Posterior cingulate gyrus (tissue), 11 donors: ENCODE data around the gene UHRF1.
A peak's percentile ranks its signal among the peaks of the same experiment; 100 is the strongest.
"Not testable (repeated sequence)": the region's sequence is repeated elsewhere in the genome, so short reads cannot be mapped to it uniquely, and the experiment has no call there.

ENCODE experiments used
- DNase-seq, 10 donors: peaks; one replicate each; pipeline versions ENCODE4 v3.0.0 to v3.0.0-alpha.2; 2020 to 2021; ENCODE audit warnings: mixed read lengths in 3 of 10
- intact Hi-C: fragments of 100-400 bp; cut with DNase I; formaldehyde crosslinking; loops from one replicate; pipeline ENCODE4 v1.15.1; 2023

The UHRF1 gene

GRCh38 chr19:4929186-4929585 lies 19.9 kb downstream of the UHRF1 start:
- intact Hi-C loops, result no loop called here

GRCh38 chr19:4930664-4931063 lies 21.4 kb downstream of the UHRF1 start:
- intact Hi-C loops, result no loop called here
- peak in 3 of 10 donors; percentile 39 to 87 (median 83) for DNase-seq

More at GRCh38 chr19:4929186-4929585, 19.9 kb downstream of the UHRF1 start:
- DNase-seq, result peak in 6 of 10 donors; percentile 39 to 94 (median 72)

GRCh38 chr19:4932711-4933110 lies 23.4 kb downstream of the UHRF1 start:
- intact Hi-C loops, result no loop called here
- no peak for DNase-seq

GRCh38 chr19:4933528-4933927 lies 24.2 kb downstream of the UHRF1 start:
- intact Hi-C loops, result no loop called here
- DNase-seq, result no peak

GRCh38 chr19:4935444-4935843 lies 26.1 kb downstream of the UHRF1 start:
- intact Hi-C loops, result no loop called here
- no peak for DNase-seq

- DNase-seq, result no peak
- intact Hi-C loops, result no loop called here
Observed at GRCh38 chr19:4937060-4937459, 27.8 kb downstream of the UHRF1 start.

- intact Hi-C loops, DNase-seq: not testable (repeated sequence)
Observed at GRCh38 chr19:4938461-4938860, 29.2 kb downstream of the UHRF1 start.

GRCh38 chr19:4939466-4939865 lies 30.2 kb downstream of the UHRF1 start:
- DNase-seq, result no peak
- intact Hi-C loops, result no loop called here

GRCh38 chr19:4941638-4942169 lies 32.4 kb downstream of the UHRF1 start:
- DNase-seq, intact Hi-C loops: not testable (repeated sequence)

- DNase-seq, intact Hi-C loops: not testable (repeated sequence)
Observed at GRCh38 chr19:4950650-4951049, 41.3 kb downstream of the UHRF1 start.

GRCh38 chr19:4951656-4952055 lies 42.4 kb downstream of the UHRF1 start:
- intact Hi-C loops, result no loop called here
- no peak for DNase-seq

- intact Hi-C loops, result no loop called here
- no peak for DNase-seq
Observed at GRCh38 chr19:4952945-4953344, 43.6 kb downstream of the UHRF1 start.

GRCh38 chr19:4954320-4955149 lies 45.2 kb downstream of the UHRF1 start:
- DNase-seq, intact Hi-C loops: not testable (repeated sequence)

- no peak for DNase-seq
- intact Hi-C loops, result no loop called here
Observed at GRCh38 chr19:4955274-4955673, 46.0 kb downstream of the UHRF1 start.

- DNase-seq, result no peak
- intact Hi-C loops, result no loop called here
Observed at GRCh38 chr19:4957981-4958380, 48.7 kb downstream of the UHRF1 start.

GRCh38 chr19:4962085-4962619 lies 52.9 kb downstream of the UHRF1 start:
- intact Hi-C loops, result no loop called here
- no peak for DNase-seq

- intact Hi-C loops, result loop anchor here (5.0 kb wide), 1 partner anchor 58 kb away; the partner anchor contains the start of gene UHRF1
- no peak for DNase-seq
Observed at GRCh38 chr19:4965061-4965460, 55.8 kb downstream of the UHRF1 start.

- intact Hi-C loops, result loop anchor here (5.0 kb wide), 1 partner anchor 59 kb away; the partner anchor contains the start of gene UHRF1
- DNase-seq, result no peak
Observed at GRCh38 chr19:4966591-4966990, 57.3 kb downstream of the UHRF1 start.

- DNase-seq, result no peak
- intact Hi-C loops, result loop anchor here (5.0 kb wide), 1 partner anchor 61 kb away; the partner anchor contains the start of gene UHRF1
Observed at GRCh38 chr19:4967738-4968461, 58.6 kb downstream of the UHRF1 start.

- intact Hi-C loops, result loop anchor here (5.0 kb wide), 1 partner anchor 61 kb away; the partner anchor contains the start of gene UHRF1
- peak; percentile 96 to 100 (median 100) for DNase-seq
Observed at GRCh38 chr19:4968462-4969291, 59.4 kb downstream of the UHRF1 start, which contains the start of gene KDM4B. KDM4B (plus strand) TSS chr19:4969113; CDS start chr19:5032891, 63,778 bp downstream.
